ENCODE measurements around the gene WBP1L. TPM values are rescaled to one million over a fixed set of nuclear protein-coding genes. Genes with fewer than 3 reads are reported as not detected.

WBP1L gene
- total and polyA plus RNA-seq, 4 experiments from 2014 or later, result 25.7 to 41.1 (median 36.8) TPM

- H3K9me3 Mint-ChIP-seq, result peaks cover 0 to 3% (median 0%) of the 10 kb centered on the region in 8 donors
- intact Hi-C loops (cut with micrococcal nuclease), result no loop called here
- H3K27me3 Mint-ChIP-seq, result no peaks in the 10 kb centered on the region
- Histone ChIP-seq H3K4me3 (ENCODE audit: low read length in 2 of 2) (no peak overlapping the region), H3K4me1 (ENCODE audit: insufficient read depth, low read length) (peaks cover 4% of the 10 kb centered on the region), H3K27me3 (ENCODE audit: insufficient read depth, low read length) (no peaks in the 10 kb centered on the region), H3K9me3 (ENCODE audit: control insufficient read depth in 1 of 2, low read length in 2 of 2) (no peaks in the 10 kb centered on the region), H3K27ac (ENCODE audit: low read depth, low read length) (no peak overlapping the region), H3K36me3 (ENCODE audit: insufficient read depth, low read length) (no peaks in the 10 kb centered on the region)
- ChIA-PET POLR2A (ENCODE audit: partially characterized antibody) (interaction anchor here (1.1 kb wide), 1 partner anchor 76 kb away, joined by 3 read pairs; no protein-coding TSS in a partner anchor), CTCF (ENCODE audit: partially characterized antibody) (no interaction called here)
- DNase-seq, result no peak
- H3K4me3 Mint-ChIP-seq, result no peak overlapping the region
- peaks cover 24 to 31% (median 29%) of the 10 kb centered on the region in 4 donors for H3K4me1 Mint-ChIP-seq
- H3K36me3 Mint-ChIP-seq, result peaks cover 23 to 26% of the 10 kb centered on the region in 2 donors
- peak overlapping the region in 2 of 7 donors; percentile 25 to 40 for H3K27ac Mint-ChIP-seq
Measured at GRCh38 chr10:102720775-102721301, 22.9 kb upstream of the WBP1L start.

GRCh38 chr10:102721954-102722353, 21.8 kb upstream of the WBP1L start:
- Mint-ChIP-seq H3K36me3 (peaks cover 21 to 32% of the 10 kb centered on the region in 2 donors), H3K4me1 (peaks cover 16 to 24% (median 23%) of the 10 kb centered on the region in 4 donors), H3K27me3 (no peaks in the 10 kb centered on the region), H3K4me3 (no peak overlapping the region), H3K9me3 (peaks cover 0 to 3% (median 0%) of the 10 kb centered on the region in 8 donors), H3K27ac (peak overlapping the region in 3 of 7 donors; percentile 60 to 73 (median 67))
- no peak overlapping the region for H3K4me3 ChIP-seq (ENCODE audit: low read length in 2 of 2)
- DNase-seq, result no peak
- ChIA-PET CTCF (ENCODE audit: partially characterized antibody) (interaction anchor here (1.6 kb wide), 1 partner anchor 10 kb away, joined by 3 read pairs; no protein-coding TSS in a partner anchor), POLR2A (ENCODE audit: partially characterized antibody) (no interaction called here)
- no peaks in the 10 kb centered on the region for H3K9me3 ChIP-seq (ENCODE audit: control insufficient read depth in 1 of 2, low read length in 2 of 2)
- H3K27ac ChIP-seq (ENCODE audit: low read depth, low read length), result no peak overlapping the region
- intact Hi-C loops (cut with micrococcal nuclease), result no loop called here
- H3K4me1 ChIP-seq (ENCODE audit: insufficient read depth, low read length), result no peaks in the 10 kb centered on the region
- H3K27me3 ChIP-seq (ENCODE audit: insufficient read depth, low read length), result no peaks in the 10 kb centered on the region
- peaks cover 2% of the 10 kb centered on the region for H3K36me3 ChIP-seq (ENCODE audit: insufficient read depth, low read length)

GRCh38 chr10:102723989-102724388, 19.8 kb upstream of the WBP1L start:
- H3K4me1 Mint-ChIP-seq, result peaks cover 11 to 16% (median 14%) of the 10 kb centered on the region in 4 donors
- CTCF ChIA-PET (ENCODE audit: partially characterized antibody), result no interaction called here
- H3K4me3 ChIP-seq (ENCODE audit: low read length in 2 of 2), result no peak overlapping the region
- H3K27ac ChIP-seq (ENCODE audit: low read depth, low read length), result no peak overlapping the region
- H3K4me3 Mint-ChIP-seq, result no peak overlapping the region
- no peak for DNase-seq
- no peaks in the 10 kb centered on the region for H3K27me3 ChIP-seq (ENCODE audit: insufficient read depth, low read length)
- intact Hi-C loops (cut with micrococcal nuclease), result no loop called here
- H3K36me3 ChIP-seq (ENCODE audit: insufficient read depth, low read length), result peaks cover 11% of the 10 kb centered on the region
- H3K27ac Mint-ChIP-seq, result no peak overlapping the region
- H3K27me3 Mint-ChIP-seq, result no peaks in the 10 kb centered on the region
- POLR2A ChIA-PET (ENCODE audit: partially characterized antibody), result no interaction called here
- no peaks in the 10 kb centered on the region for H3K4me1 ChIP-seq (ENCODE audit: insufficient read depth, low read length)
- peaks cover 0 to 3% (median 0%) of the 10 kb centered on the region in 8 donors for H3K9me3 Mint-ChIP-seq
- H3K36me3 Mint-ChIP-seq, result peaks cover 27 to 33% of the 10 kb centered on the region in 2 donors
- no peaks in the 10 kb centered on the region for H3K9me3 ChIP-seq (ENCODE audit: control insufficient read depth in 1 of 2, low read length in 2 of 2)

- ChIA-PET POLR2A (ENCODE audit: partially characterized antibody) (interaction anchor here (0.9 kb wide), 1 partner anchor 17 kb away, joined by 3 read pairs; the partner anchor contains the start of gene WBP1L), CTCF (ENCODE audit: partially characterized antibody) (interaction anchor here (0.5 to 1.8 kb wide), 2 partner anchors 8 to 175 kb away, joined by 3 to 4 read pairs; no protein-coding TSS in a partner anchor)
- Histone ChIP-seq H3K9me3 (ENCODE audit: control insufficient read depth in 1 of 2, low read length in 2 of 2) (no peaks in the 10 kb centered on the region), H3K27ac (ENCODE audit: low read depth, low read length) (no peak overlapping the region), H3K4me3 (ENCODE audit: low read length in 2 of 2) (no peak overlapping the region), H3K4me1 (ENCODE audit: insufficient read depth, low read length) (no peaks in the 10 kb centered on the region), H3K36me3 (ENCODE audit: insufficient read depth, low read length) (peaks cover 11% of the 10 kb centered on the region), H3K27me3 (ENCODE audit: insufficient read depth, low read length) (no peaks in the 10 kb centered on the region)
- Mint-ChIP-seq H3K9me3 (peaks cover 0 to 3% (median 0%) of the 10 kb centered on the region in 8 donors), H3K4me3 (no peak overlapping the region), H3K27ac (no peak overlapping the region), H3K36me3 (peaks cover 25% of the 10 kb centered on the region in 2 donors), H3K27me3 (no peaks in the 10 kb centered on the region), H3K4me1 (peaks cover 7 to 13% (median 10%) of the 10 kb centered on the region in 4 donors)
- no peak for DNase-seq
- intact Hi-C loops (cut with micrococcal nuclease), result no loop called here
Measured at GRCh38 chr10:102726274-102726673, 17.5 kb upstream of the WBP1L start.

GRCh38 chr10:102727037-102727818, 16.5 kb upstream of the WBP1L start:
- peaks cover 11% of the 10 kb centered on the region for H3K36me3 ChIP-seq (ENCODE audit: insufficient read depth, low read length)
- CTCF ChIA-PET (ENCODE audit: partially characterized antibody), result interaction anchor here (0.6 to 1.8 kb wide), 2 partner anchors 8 to 510 kb away, joined by 3 to 4 read pairs; no protein-coding TSS in a partner anchor
- H3K4me1 Mint-ChIP-seq, result peaks cover 1 to 7% (median 4%) of the 10 kb centered on the region in 4 donors
- no peak overlapping the region for H3K4me3 Mint-ChIP-seq
- peak overlapping the region in 1 of 7 donors; percentile 36 for H3K27ac Mint-ChIP-seq
- H3K27ac ChIP-seq (ENCODE audit: low read depth, low read length), result no peak overlapping the region
- no peak overlapping the region for H3K4me3 ChIP-seq (ENCODE audit: low read length in 2 of 2)
- no peaks in the 10 kb centered on the region for H3K4me1 ChIP-seq (ENCODE audit: insufficient read depth, low read length)
- POLR2A ChIA-PET (ENCODE audit: partially characterized antibody), result interaction anchor here (0.9 to 1.4 kb wide), 2 partner anchors 16 to 82 kb away, joined by 3 read pairs; partner anchors contain the start of gene WBP1L
- intact Hi-C loops (cut with micrococcal nuclease), result no loop called here
- H3K27me3 ChIP-seq (ENCODE audit: insufficient read depth, low read length), result no peaks in the 10 kb centered on the region
- peaks cover 25 to 30% of the 10 kb centered on the region in 2 donors for H3K36me3 Mint-ChIP-seq
- no peaks in the 10 kb centered on the region for H3K27me3 Mint-ChIP-seq
- H3K9me3 ChIP-seq (ENCODE audit: control insufficient read depth in 1 of 2, low read length in 2 of 2), result no peaks in the 10 kb centered on the region
- no peak for DNase-seq
- peaks cover 0 to 3% (median 0%) of the 10 kb centered on the region in 8 donors for H3K9me3 Mint-ChIP-seq

- peaks cover 0 to 4% (median 4%) of the 10 kb centered on the region in 4 donors for H3K4me1 Mint-ChIP-seq
- intact Hi-C loops (cut with micrococcal nuclease), result loop anchor here (2.0 kb wide), 1 partner anchor 187 kb away; no protein-coding TSS in a partner anchor
- ChIA-PET POLR2A (ENCODE audit: partially characterized antibody) (no interaction called here), CTCF (ENCODE audit: partially characterized antibody) (no interaction called here)
- no peaks in the 10 kb centered on the region for H3K4me1 ChIP-seq (ENCODE audit: insufficient read depth, low read length)
- peaks cover 19 to 47% of the 10 kb centered on the region in 2 donors for H3K36me3 Mint-ChIP-seq
- H3K4me3 ChIP-seq (ENCODE audit: low read length in 2 of 2), result no peak overlapping the region
- no peak overlapping the region for H3K27ac ChIP-seq (ENCODE audit: low read depth, low read length)
- no peak overlapping the region for H3K4me3 Mint-ChIP-seq
- DNase-seq, result peak in 2 of 5 donors; percentile 16 to 26
- no peaks in the 10 kb centered on the region for H3K27me3 ChIP-seq (ENCODE audit: insufficient read depth, low read length)
- H3K9me3 ChIP-seq (ENCODE audit: control insufficient read depth in 1 of 2, low read length in 2 of 2), result no peaks in the 10 kb centered on the region
- H3K36me3 ChIP-seq (ENCODE audit: insufficient read depth, low read length), result peaks cover 15% of the 10 kb centered on the region
- no peaks in the 10 kb centered on the region for H3K9me3 Mint-ChIP-seq
- no peaks in the 10 kb centered on the region for H3K27me3 Mint-ChIP-seq
- peak overlapping the region in 1 of 7 donors; percentile 15 for H3K27ac Mint-ChIP-seq
Measured at GRCh38 chr10:102729029-102730026, 14.4 kb upstream of the WBP1L start.

Measured in CD4-positive, alpha-beta memory T cell (primary cell).